Inferior parietal cortex (tissue), 1 donor: ENCODE results near the gene UNC13B.
"Not testable (repeated sequence)": the region's sequence is repeated elsewhere in the genome, so short reads cannot be mapped to it uniquely, and the experiment has no call there.

ENCODE experiments used
- DNase-seq: peaks from one replicate; pipeline ENCODE4 v3.0.0-alpha.2; 2016; ENCODE audit errors: extremely low spot score

Gene UNC13B

GRCh38 chr9:35380039-35380438 is 218.2 kb downstream of the UNC13B start:
- DNase-seq: no peak

GRCh38 chr9:35380619-35381018 is 218.8 kb downstream of the UNC13B start:
- no peak for DNase-seq

- DNase-seq: peak; percentile 37
Measured at GRCh38 chr9:35385042-35385441, 223.2 kb downstream of the UNC13B start.

GRCh38 chr9:35395076-35395705 is 233.4 kb downstream of the UNC13B start:
- no peak for DNase-seq

- no peak for DNase-seq
Measured at GRCh38 chr9:35395706-35396101, 233.9 kb downstream of the UNC13B start.

GRCh38 chr9:35396560-35397215 is 234.9 kb downstream of the UNC13B start:
- DNase-seq: no peak

- no peak for DNase-seq
Measured at GRCh38 chr9:35397216-35397698, 235.4 kb downstream of the UNC13B start.

- DNase-seq: no peak
Measured at GRCh38 chr9:35397923-35398322, 236.1 kb downstream of the UNC13B start.

- DNase-seq: no peak
Measured at GRCh38 chr9:35398651-35399335, 237.0 kb downstream of the UNC13B start.

GRCh38 chr9:35404865-35405264 is 243.1 kb downstream of the UNC13B start:
- no peak for DNase-seq

GRCh38 chr9:35406183-35406959 is 244.6 kb downstream of the UNC13B start:
- no peak for DNase-seq

GRCh38 chr9:35407846-35408245 is 246.0 kb downstream of the UNC13B start:
- DNase-seq: no peak

GRCh38 chr9:35409434-35409833 is 247.6 kb downstream of the UNC13B start:
- DNase-seq: not testable (repeated sequence)

GRCh38 chr9:35414889-35415288 is 253.1 kb downstream of the UNC13B start:
- DNase-seq: no peak

GRCh38 chr9:35415402-35416097 is 253.7 kb downstream of the UNC13B start:
- DNase-seq: no peak

- no peak for DNase-seq
Measured at GRCh38 chr9:35416098-35416427, 254.3 kb downstream of the UNC13B start.

GRCh38 chr9:35422346-35422745 is 260.5 kb downstream of the UNC13B start:
- DNase-seq: no peak

- no peak for DNase-seq
Measured at GRCh38 chr9:35422753-35423152, 260.9 kb downstream of the UNC13B start.

- no peak for DNase-seq
Measured at GRCh38 chr9:35423499-35423898, 261.7 kb downstream of the UNC13B start.

- no peak for DNase-seq
Measured at GRCh38 chr9:35424356-35425352, 262.8 kb downstream of the UNC13B start.
